ENCODE measurements around the gene GAPVD1. TPM values are rescaled to one million over a fixed set of nuclear protein-coding genes. Genes with fewer than 3 reads are reported as not detected.

GAPVD1 gene
- total and polyA plus RNA-seq, 2 of the 13 experiments (the other 11 are each of a cell fraction or from before 2014, with no cell fraction given), result 11.1 to 33.2 TPM

DNA sequence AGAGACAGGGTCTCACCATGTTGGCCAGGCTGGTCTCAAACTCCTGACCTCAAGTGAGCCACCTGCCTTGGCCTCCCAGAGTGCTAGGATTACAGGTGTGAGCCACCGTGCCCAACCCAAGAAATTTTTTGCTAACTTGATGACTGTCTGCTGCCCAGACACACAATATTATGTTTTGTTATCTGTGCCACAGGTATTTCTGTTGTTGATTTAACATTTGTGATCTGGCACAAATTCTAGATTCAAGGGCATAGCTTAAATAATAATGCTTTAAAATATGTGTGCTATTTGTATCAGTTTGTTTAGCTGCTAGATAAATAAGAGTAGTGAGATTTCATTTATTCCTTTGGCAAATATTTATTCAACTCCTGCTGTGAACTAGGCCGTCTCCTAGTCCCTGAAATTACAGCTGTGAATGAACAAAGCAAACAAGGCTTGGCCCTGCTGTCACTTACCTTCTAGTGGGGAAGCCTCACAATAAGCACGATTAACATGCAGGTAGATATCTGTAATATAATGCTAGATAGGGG lies 35.3 kb downstream of the GAPVD1 start (continued):
- TF ChIP-seq, protein P1, sequence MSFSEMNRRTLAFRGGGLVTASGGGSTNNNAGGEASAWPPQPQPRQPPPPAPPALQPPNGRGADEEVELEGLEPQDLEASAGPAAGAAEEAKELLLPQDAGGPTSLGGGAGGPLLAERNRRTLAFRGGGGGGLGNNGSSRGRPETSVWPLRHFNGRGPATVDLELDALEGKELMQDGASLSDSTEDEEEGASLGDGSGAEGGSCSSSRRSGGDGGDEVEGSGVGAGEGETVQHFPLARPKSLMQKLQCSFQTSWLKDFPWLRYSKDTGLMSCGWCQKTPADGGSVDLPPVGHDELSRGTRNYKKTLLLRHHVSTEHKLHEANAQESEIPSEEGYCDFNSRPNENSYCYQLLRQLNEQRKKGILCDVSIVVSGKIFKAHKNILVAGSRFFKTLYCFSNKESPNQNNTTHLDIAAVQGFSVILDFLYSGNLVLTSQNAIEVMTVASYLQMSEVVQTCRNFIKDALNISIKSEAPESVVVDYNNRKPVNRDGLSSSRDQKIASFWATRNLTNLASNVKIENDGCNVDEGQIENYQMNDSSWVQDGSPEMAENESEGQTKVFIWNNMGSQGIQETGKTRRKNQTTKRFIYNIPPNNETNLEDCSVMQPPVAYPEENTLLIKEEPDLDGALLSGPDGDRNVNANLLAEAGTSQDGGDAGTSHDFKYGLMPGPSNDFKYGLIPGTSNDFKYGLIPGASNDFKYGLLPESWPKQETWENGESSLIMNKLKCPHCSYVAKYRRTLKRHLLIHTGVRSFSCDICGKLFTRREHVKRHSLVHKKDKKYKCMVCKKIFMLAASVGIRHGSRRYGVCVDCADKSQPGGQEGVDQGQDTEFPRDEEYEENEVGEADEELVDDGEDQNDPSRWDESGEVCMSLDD (CRISPR knock-in tag; IDR thresholded peaks at IDR 0.05; ENCODE audit: borderline replicate concordance), result no peak
- TF ChIP-seq ZNF274 (CRISPR knock-in tag; IDR thresholded peaks at IDR 0.05) (no peak), POLR2AphosphoS5 (IDR thresholded peaks at IDR 0.05; ENCODE audit: low read depth, low read length) (no peak), HDAC2 (CRISPR knock-in tag; IDR thresholded peaks at IDR 0.05) (peak; percentile 93), ZNF382 (CRISPR knock-in tag; IDR thresholded peaks at IDR 0.05; ENCODE audit: borderline replicate concordance) (no peak), RBFOX2 (IDR thresholded peaks at IDR 0.05; ENCODE audit: low read depth, low read length) (no peak), ZNF839 (CRISPR knock-in tag; IDR thresholded peaks at IDR 0.05; ENCODE audit: borderline replicate concordance) (no peak), ZNF33A (CRISPR knock-in tag; IDR thresholded peaks at IDR 0.05; ENCODE audit: borderline replicate concordance) (no peak), TAF1 (CRISPR knock-in tag; IDR thresholded peaks at IDR 0.05) (no peak), NFKB2 (CRISPR knock-in tag; IDR thresholded peaks at IDR 0.05; ENCODE audit: borderline replicate concordance) (no peak), ZBTB1 (CRISPR knock-in tag; IDR thresholded peaks at IDR 0.05; ENCODE audit: borderline replicate concordance) (no peak), NFE2L1 (CRISPR knock-in tag; IDR thresholded peaks at IDR 0.05; ENCODE audit: borderline replicate concordance) (no peak), ZNF251 (CRISPR knock-in tag; IDR thresholded peaks at IDR 0.05) (no peak), ZBTB21 (CRISPR knock-in tag; IDR thresholded peaks at IDR 0.05) (no peak; the same call in 1 of the 2 replicates), ZNF776 (CRISPR knock-in tag; IDR thresholded peaks at IDR 0.05) (no peak), ZNF17 (CRISPR knock-in tag; IDR thresholded peaks at IDR 0.05) (no peak), ZFX (CRISPR knock-in tag; IDR thresholded peaks at IDR 0.05; ENCODE audit: low read depth) (peak; percentile 57), PHF20 (CRISPR knock-in tag; IDR thresholded peaks at IDR 0.05) (no peak), ZNF432 (CRISPR knock-in tag; IDR thresholded peaks at IDR 0.05; ENCODE audit: borderline replicate concordance) (no peak), NR2F1 (CRISPR knock-in tag; IDR thresholded peaks at IDR 0.05) (peak in 1 of 2 experiments; percentile 77; a peak in 2 of 4 replicates), ZNF10 (CRISPR knock-in tag; IDR thresholded peaks at IDR 0.05; ENCODE audit: borderline replicate concordance, low read depth) (no peak), STAG1 (CRISPR knock-in tag; IDR thresholded peaks at IDR 0.05) (no peak), XBP1 (CRISPR knock-in tag; IDR thresholded peaks at IDR 0.05) (no peak), HES4 (CRISPR knock-in tag; IDR thresholded peaks at IDR 0.05; ENCODE audit: borderline replicate concordance) (no peak), SCMH1 (CRISPR knock-in tag; IDR thresholded peaks at IDR 0.05; ENCODE audit: borderline replicate concordance) (no peak), IKZF1 (IDR thresholded peaks at IDR 0.05) (no peak), ZFP36L2 (CRISPR knock-in tag; IDR thresholded peaks at IDR 0.05) (no peak), AGO2 (optimal IDR thresholded peaks at IDR 0.05; ENCODE audit: low read depth, low read length) (no peak), HHEX (CRISPR knock-in tag; IDR thresholded peaks at IDR 0.05) (peak; percentile 86)
